K562 (cell line): ENCODE measurements around the gene SLC15A1. TPM values are rescaled to one million over a fixed set of nuclear protein-coding genes. Genes with fewer than 3 reads are reported as not detected.

Experiments used
- ATAC-seq: fragments of 200-7000 bp; cut with Tn5 transposase; 3 replicates; pipeline ENCODE4 v1.9.1; 2020; ENCODE audit warnings: moderate library complexity
- BruUV-seq: library from RNA; stranded (reverse); fragments of 400-500 nt; replicated peaks from 2 replicates; lab custom pipeline; 2021; lab: Mats Ljungman, UMichigan
- CTCF ChIA-PET: fragments of 300-600 bp; formaldehyde crosslinking; extraction: SDS; loops from one replicate; lab custom pipeline; 2021; ENCODE audit warnings: low intra/inter-chr PET ratio; lab: Yijun Ruan, JAX
- POLR2A ChIA-PET: fragments of 300-600, 350-650 bp; sonication (Branson Sonifier 250); formaldehyde crosslinking; extraction: SDS; loops from one replicate; lab custom pipeline; 2021; ENCODE audit warnings: antibody characterized with exemption, inconsistent platforms; lab: Yijun Ruan, JAX
- DNase-seq, 4 experiments: peaks; one replicate each; pipeline versions ENCODE4 v3.0.0 to v3.0.0-alpha.2; 2011 to 2018; ENCODE audit warnings: low spot score in 3 of 4, mixed read lengths in 3 of 4; ENCODE audit errors: extremely low read depth in 1 of 4
- FAIRE-seq: peaks from 2 replicates; lab custom pipeline; 2011; peaks lifted over from hg19 to GRCh38; lab: Jason Lieb, UNC
- H2AFZ ChIP-seq: 2 replicates; pipeline ENCODE4 v1.6.0; 2011; ENCODE audit warnings: low read depth, low read length, control low read depth, inconsistent platforms
- H3K27ac ChIP-seq: fragments of 200-600 bp; 3 replicates; pipeline ENCODE4 v1.8.0; 2011; ENCODE audit warnings: low read depth, mild to moderate bottlenecking, control low read depth, inconsistent platforms, low read length, moderate library complexity, mixed read lengths; ENCODE audit errors: extremely low read depth
- H3K27me3 ChIP-seq, 2 experiments: fragments of 300-600 bp in 1 of 2; 2 replicates in 1 of 2; 3 replicates in 1 of 2; pipeline versions ENCODE4 v1.6.0 to v1.8.0; 2011; ENCODE audit warnings: inconsistent platforms in 2 of 2, low read length in 2 of 2, mild to moderate bottlenecking in 1 of 2, mixed read lengths in 1 of 2, moderate library complexity in 1 of 2; ENCODE audit not compliant: control insufficient read depth in 2 of 2, insufficient read depth in 2 of 2
- H3K36me3 ChIP-seq: fragments of 300-600 bp; 3 replicates; pipeline ENCODE4 v1.8.0; 2011; ENCODE audit warnings: mild to moderate bottlenecking, low read length, inconsistent platforms; ENCODE audit not compliant: control insufficient read depth, insufficient read depth
- H3K4me1 ChIP-seq, 2 experiments: fragments of 200-600 bp in 1 of 2; replicated peaks in 1 of 2; 2 replicates in 1 of 2; 3 replicates in 1 of 2; pipeline versions ENCODE4 v1.5.1 to v1.8.0; 2011; ENCODE audit warnings: inconsistent platforms in 2 of 2, low read length in 2 of 2, mild to moderate bottlenecking in 1 of 2, mixed read lengths in 1 of 2, moderate library complexity in 1 of 2; ENCODE audit not compliant: control insufficient read depth in 2 of 2, insufficient read depth in 2 of 2
- H3K4me2 ChIP-seq: 2 replicates; pipeline ENCODE4 v1.6.1; 2011; ENCODE audit warnings: low read length, control low read depth, inconsistent platforms, mixed read lengths; ENCODE audit not compliant: insufficient read depth
- H3K4me3 ChIP-seq: fragments of 200-600 bp; sonication (generic), shearing (Covaris generic); 2 replicates; pipeline ENCODE4 v1.5.1; 2016; ENCODE audit warnings: control low read depth, inconsistent platforms
- H3K79me2 ChIP-seq: fragments of 200-600 bp; 3 replicates; pipeline ENCODE4 v1.8.0; 2011; ENCODE audit warnings: low read length, inconsistent platforms; ENCODE audit not compliant: control insufficient read depth, insufficient read depth
- H3K9ac ChIP-seq, 2 experiments: 2 replicates each; pipeline versions ENCODE4 v1.6.0 to v1.6.1; 2011; ENCODE audit warnings: low read depth in 2 of 2, low read length in 2 of 2, control low read depth in 1 of 2, inconsistent platforms in 1 of 2, mild to moderate bottlenecking in 1 of 2, mixed read lengths in 1 of 2; ENCODE audit not compliant: insufficient read depth in 1 of 2
- H3K9me1 ChIP-seq: one replicate; pipeline ENCODE4 v1.6.0; 2011; ENCODE audit warnings: inconsistent platforms, mild to moderate bottlenecking, low read length, moderate library complexity; ENCODE audit not compliant: control insufficient read depth, insufficient read depth
- H3K9me3 ChIP-seq: replicated peaks from 2 replicates; pipeline ENCODE4 v1.5.1; 2011; ENCODE audit warnings: low read depth, low read length, inconsistent platforms; ENCODE audit not compliant: control insufficient read depth, insufficient read depth
- H4K20me1 ChIP-seq: replicated peaks from 2 replicates; pipeline ENCODE4 v1.6.1; 2011; ENCODE audit warnings: low read length, inconsistent platforms, mixed read lengths; ENCODE audit not compliant: control insufficient read depth, insufficient read depth
- BCLAF1 ChIP-seq, 2 experiments: fragments of 450-650 bp in 1 of 2; IDR thresholded peaks; 2 replicates each; pipeline ENCODE4 v1.6.1; 2011 to 2017; ENCODE audit warnings: low read depth in 2 of 2, antibody characterized with exemption in 1 of 2, borderline replicate concordance in 1 of 2, low read length in 1 of 2, mild to moderate bottlenecking in 1 of 2, mixed read lengths in 1 of 2; ENCODE audit not compliant: control insufficient read depth in 1 of 2
- BRD4 ChIP-seq: fragments of 200-600 bp; sonication (generic); IDR thresholded peaks from 2 replicates; pipeline ENCODE4 v1.6.1; 2017; ENCODE audit warnings: inconsistent platforms
- CTBP1 ChIP-seq: fragments of 450-650 bp; IDR thresholded peaks from 2 replicates; pipeline ENCODE4 v1.6.1; 2016; ENCODE audit warnings: borderline replicate concordance
- ILK ChIP-seq: fragments of 450-650 bp; IDR thresholded peaks from 2 replicates; pipeline ENCODE4 v1.6.1; 2016; ENCODE audit warnings: missing genetic modification characterization, low read depth, mild to moderate bottlenecking, missing compliant biosample characterization, moderate library complexity, borderline replicate concordance
- NR2C2 ChIP-seq, 2 experiments: fragments of 200-800 bp in 1 of 2; sonication (Bioruptor generic) in 1 of 2; sonication (generic) in 1 of 2; formaldehyde crosslinking in 1 of 2; IDR thresholded peaks; 2 replicates each; pipeline versions ENCODE4 v1.6.1 to v1.8.0; 2016 to 2022; ENCODE audit warnings: mild to moderate bottlenecking in 1 of 2, missing compliant biosample characterization in 1 of 2, missing genetic modification characterization in 1 of 2, missing genetic modification reagents in 1 of 2
- NR3C1 ChIP-seq: sonication (generic); formaldehyde crosslinking; IDR thresholded peaks from 2 replicates; pipeline ENCODE4 v1.8.1; 2022; ENCODE audit warnings: missing genetic modification reagents
- RBFOX2 ChIP-seq: fragments of 200-400 bp; formaldehyde crosslinking; IDR thresholded peaks from 2 replicates; pipeline ENCODE4 v1.6.1; 2017; ENCODE audit warnings: low read depth, mild to moderate bottlenecking, low read length, moderate library complexity
- SREBF2 ChIP-seq: sonication (generic); formaldehyde crosslinking; IDR thresholded peaks from 2 replicates; pipeline ENCODE4 v1.4.0; 2020; ENCODE audit warnings: mild to moderate bottlenecking, missing genetic modification reagents
- TFAP4 ChIP-seq: sonication (generic); formaldehyde crosslinking; IDR thresholded peaks from 2 replicates; pipeline ENCODE4 v1.8.0; 2022; ENCODE audit warnings: missing genetic modification reagents, mild to moderate bottlenecking, moderate library complexity, borderline replicate concordance
- ZBTB11 ChIP-seq, 3 experiments: fragments of 200-800 bp in 1 of 3; fragments of 250-450 bp in 1 of 3; fragments of 450-650 bp in 1 of 3; sonication (Bioruptor Pico) in 1 of 3; sonication (Bioruptor generic) in 1 of 3; formaldehyde crosslinking in 1 of 3; IDR thresholded peaks; 2 replicates each; pipeline versions ENCODE4 v1.6.1 to v1.8.0; 2016 to 2022; ENCODE audit warnings: mild to moderate bottlenecking in 2 of 3, missing genetic modification characterization in 2 of 3, missing compliant biosample characterization in 1 of 3, moderate library complexity in 1 of 3
- ZNF174 ChIP-seq: fragments of 250-450 bp; sonication (Bioruptor Pico); IDR thresholded peaks from 2 replicates; pipeline ENCODE4 v1.4.0; 2020; ENCODE audit warnings: mild to moderate bottlenecking
- ZNF316 ChIP-seq: fragments of 450-650 bp; IDR thresholded peaks from 2 replicates; pipeline ENCODE4 v1.6.1; 2016
- ZNF668 ChIP-seq: fragments of 250-450 bp; sonication (Bioruptor Pico); IDR thresholded peaks from 2 replicates; pipeline ENCODE4 v1.8.0; 2022; ENCODE audit warnings: mild to moderate bottlenecking, inconsistent platforms
- ZNF695 ChIP-seq: fragments of 450-650 bp; formaldehyde crosslinking; IDR thresholded peaks from 2 replicates; pipeline ENCODE4 v1.4.0; 2020; ENCODE audit warnings: mild to moderate bottlenecking, moderate library complexity
- WGBS: fragments of 100-300 bp; shearing (Covaris generic); methylation state at CpG from one replicate; pipeline ENCODE4 v1.1.6; 2016; ENCODE audit warnings: low coverage, mixed read lengths; ENCODE audit not compliant: insufficient coverage; ENCODE audit errors: missing lambda C conversion rate; 5-methylcytosine and 5-hydroxymethylcytosine counted together
- in situ Hi-C: fragments of 300-500 bp; cut with MboI; formaldehyde crosslinking; loops from 4 replicates; pipeline ENCODE4 v1.15.0; 2018; ENCODE audit warnings: inconsistent platforms, mixed read lengths
- intact Hi-C: fragments of 100-400 bp; cut with micrococcal nuclease; formaldehyde crosslinking; loops from 2 replicates; pipeline ENCODE4 v1.14.2; 2022
- polyA plus RNA-seq, 8 experiments: library from polyadenylated mRNA; depleted of rRNA in 4 of 8; stranded (reverse) in 5 of 8; unstranded in 3 of 8; fragments of >200 nt; fragmentation: Nextera tagmentation in 2 of 8; fragmentation: Illumina TruSeq in 1 of 8; extraction: Ambion mirVana in 2 of 8; extraction: Trizol in 1 of 8; gene quantifications; 2 replicates each; pipeline versions ENCODE4 v1.2.1 to v1.2.3, GENCODE V29; 2011 to 2014; ENCODE audit warnings: inconsistent platforms in 1 of 8, missing spikeins in 1 of 8
- total RNA-seq, 7 experiments: library from RNA; depleted of rRNA in 6 of 7; stranded (reverse); fragments of >200 nt in 6 of 7; fragmentation: Illumina TruSeq in 2 of 7; extraction: Trizol in 2 of 7; gene quantifications; 2 replicates each; pipeline versions ENCODE4 v1.2.1 to v1.2.3, GENCODE V29; 2011 to 2021; ENCODE audit warnings: low replicate concordance in 1 of 7

Gene SLC15A1
- total and polyA plus RNA-seq, 9 of the 15 experiments (the other 6 are each of a cell fraction or from before 2014, with no cell fraction given) = not detected

GRCh38 chr13:98776644-98777043 lies 24.2 kb upstream of the SLC15A1 start:
- Histone ChIP-seq H3K27ac (no peak overlapping the region), H3K27me3 (peaks cover 12 to 60% of the 10 kb centered on the region in 2 experiments), H3K79me2 (no peaks in the 10 kb centered on the region), H3K4me1 (peaks cover 0 to 5% of the 10 kb centered on the region in 2 experiments; a peak in 2 of 5 replicates), H3K36me3 (no peaks in the 10 kb centered on the region), H3K4me3 (no peak overlapping the region), H3K9me3 (no peaks in the 10 kb centered on the region), H3K4me2 (no peak overlapping the region), H3K9me1 (no peaks in the 10 kb centered on the region), H3K9ac (no peak overlapping the region), H2AFZ (no peak overlapping the region), H4K20me1 (no peaks in the 10 kb centered on the region)
- DNase-seq = no peak
- ATAC-seq = no peak
- in situ Hi-C loops = no loop called here
- POLR2A ChIA-PET = no interaction called here
- no TSS peak for BruUV-seq
- FAIRE-seq = no peak
- intact Hi-C loops = no loop called here
- CTCF ChIA-PET = no interaction called here
- WGBS = 4% methylated on average over 3 of the region's 5 CpGs
- TF ChIP-seq SREBF2 (CRISPR knock-in tag) (no peak), BRD4 (no peak), NR3C1 (CRISPR knock-in tag) (no peak), ZNF695 (CRISPR knock-in tag) (no peak), BCLAF1 (IDR thresholded peaks at IDR 0.05; ENCODE audit: borderline replicate concordance in 1 of 2, control insufficient read depth in 1 of 2, low read depth in 2 of 2, low read length in 1 of 2) (no peak), TFAP4 (CRISPR knock-in tag) (no peak), ZNF668 (CRISPR knock-in tag) (no peak), ILK (tag) (no peak), CTBP1 (no peak), ZNF316 (no peak), ZBTB11 (CRISPR knock-in tag; IDR thresholded peaks at IDR 0.05) (no peak), RBFOX2 (no peak), NR2C2 (CRISPR knock-in tag; IDR thresholded peaks at IDR 0.05) (no peak), NR2C2 (tag; IDR thresholded peaks at IDR 0.05) (no peak), ZNF174 (no peak)
